Left ventricle myocardium inferior (tissue), 1 donor: ENCODE data around the gene MGAT4C. TPM values are rescaled to one million over a fixed set of nuclear protein-coding genes. Genes with fewer than 3 reads are reported as not detected.
"Not testable (repeated sequence)": the region's sequence is repeated elsewhere in the genome, so short reads cannot be mapped to it uniquely, and the experiment has no call there.

Experiments
- DNase-seq: peaks from one replicate; pipeline ENCODE4 v3.0.0-alpha.2; 2020
- H3K27ac ChIP-seq: fragments of 200-600 bp; replicated peaks from 2 replicates; pipeline ENCODE4 v1.8.0; 2021
- H3K27me3 ChIP-seq: fragments of 200-600 bp; 2 replicates; pipeline ENCODE4 v1.8.0; 2021; ENCODE audit warnings: low read depth
- H3K36me3 ChIP-seq: fragments of 200-600 bp; 2 replicates; pipeline ENCODE4 v1.8.0; 2021
- H3K4me1 ChIP-seq: fragments of 200-600 bp; 2 replicates; pipeline ENCODE4 v1.8.0; 2021
- H3K4me3 ChIP-seq: fragments of 200-600 bp; 2 replicates; pipeline ENCODE4 v1.8.0; 2021; ENCODE audit warnings: mild to moderate bottlenecking, moderate library complexity
- H3K9me3 ChIP-seq: fragments of 200-600 bp; replicated peaks from 2 replicates; pipeline ENCODE4 v1.8.0; 2021
- CTCF ChIP-seq: fragments of 200-600 bp; IDR thresholded peaks from 2 replicates; pipeline ENCODE4 v1.8.0; 2021; ENCODE audit warnings: antibody characterized with exemption, mild to moderate bottlenecking, borderline replicate concordance
- intact Hi-C: fragments of 100-400 bp; cut with micrococcal nuclease; formaldehyde crosslinking; loops from one replicate; pipeline ENCODE4 v1.11.0; 2022
- long read RNA-seq: library from polyadenylated mRNA; unstranded; transcript quantifications from one replicate; pipeline ENCODE4 v2.0.0, GENCODE V29; 2021
- total RNA-seq: library from RNA; stranded (reverse); fragmentation: NEBNext Ultra II Directional; extraction: Animal tissue kit (Norgen Biotek cat#: 25700); gene quantifications from one replicate; pipeline ENCODE4 v1.2.1, GENCODE V29; 2021
- donor health status: DM: no; HTN: yes; CAD: no; lungs with severe emphysema.

The MGAT4C gene
- total RNA-seq = 5.4 TPM
- long read RNA-seq, full-length matches to known transcripts = 1 of 3 reads
- long read RNA-seq, partial matches to known transcripts = 0 of 3 reads
- long read RNA-seq, other reads (novel, unspliced or antisense) = 2 of 3 reads

GRCh38 chr12:86256163-86256562 lies at the start of gene MGAT4C:
Gene MGAT4C (minus strand): TSS chr12:86256391.
- Histone ChIP-seq H3K4me3 (peak within 1 kb of the TSS; percentile 51), H3K27me3 (no peaks in the 10 kb centered on the region), H3K4me1 (peaks cover 13% of the 10 kb centered on the region), H3K27ac (peak within 1 kb of the TSS; percentile 52), H3K36me3 (no peaks in the 10 kb centered on the region), H3K9me3 (no peaks in the 10 kb centered on the region)
- intact Hi-C loops = no loop called here
- no peak for TF ChIP-seq CTCF
- DNase-seq = no peak

GRCh38 chr12:86296396-86296795 lies 40.2 kb upstream of the MGAT4C start:
- H3K9me3 ChIP-seq, H3K4me3 ChIP-seq, DNase-seq, H3K27ac ChIP-seq, H3K36me3 ChIP-seq, H3K4me1 ChIP-seq, intact Hi-C loops, H3K27me3 ChIP-seq: not testable (repeated sequence)

GRCh38 chr12:86293682-86294240 lies 37.6 kb upstream of the MGAT4C start:
- TF ChIP-seq CTCF = no peak
- Histone ChIP-seq H3K36me3 (no peaks in the 10 kb centered on the region), H3K4me1 (no peaks in the 10 kb centered on the region), H3K27ac (no peak overlapping the region), H3K4me3 (no peak overlapping the region), H3K27me3 (no peaks in the 10 kb centered on the region), H3K9me3 (peaks cover 5% of the 10 kb centered on the region)
- DNase-seq = no peak
- intact Hi-C loops = no loop called here

GRCh38 chr12:86292480-86292879 lies 36.3 kb upstream of the MGAT4C start:
- intact Hi-C loops = no loop called here
- H3K4me3 ChIP-seq = no peak overlapping the region
- TF ChIP-seq CTCF = no peak
- no peak overlapping the region for H3K27ac ChIP-seq
- no peaks in the 10 kb centered on the region for H3K36me3 ChIP-seq
- no peak for DNase-seq
- H3K9me3 ChIP-seq = peaks cover 9% of the 10 kb centered on the region
- no peaks in the 10 kb centered on the region for H3K27me3 ChIP-seq
- no peaks in the 10 kb centered on the region for H3K4me1 ChIP-seq

- no peaks in the 10 kb centered on the region for H3K4me1 ChIP-seq
- H3K36me3 ChIP-seq = no peaks in the 10 kb centered on the region
- intact Hi-C loops = no loop called here
- peaks cover 9% of the 10 kb centered on the region for H3K9me3 ChIP-seq
- no peaks in the 10 kb centered on the region for H3K27me3 ChIP-seq
- no peak for DNase-seq
- H3K4me3 ChIP-seq = no peak overlapping the region
- TF ChIP-seq CTCF = no peak
- H3K27ac ChIP-seq = no peak overlapping the region
Measured at GRCh38 chr12:86290615-86291014, 34.4 kb upstream of the MGAT4C start.

- Histone ChIP-seq H3K27me3 (no peaks in the 10 kb centered on the region), H3K9me3 (peaks cover 9% of the 10 kb centered on the region), H3K27ac (no peak overlapping the region), H3K36me3 (no peaks in the 10 kb centered on the region), H3K4me3 (no peak overlapping the region), H3K4me1 (no peaks in the 10 kb centered on the region)
- no peak for DNase-seq
- intact Hi-C loops = no loop called here
- TF ChIP-seq CTCF = no peak
Measured at GRCh38 chr12:86286119-86286518, 29.9 kb upstream of the MGAT4C start.
